GM18868 (cell line): ENCODE results near the gene SMPD3.

Experiments
- ATAC-seq: cut with Tn5 transposase; IDR thresholded peaks from one replicate; pipeline ENCODE4 v1.9.1; 2021; ENCODE audit warnings: mild to moderate bottlenecking, moderate library complexity; ENCODE audit not compliant: unreplicated experiment

SMPD3 gene

DNA sequence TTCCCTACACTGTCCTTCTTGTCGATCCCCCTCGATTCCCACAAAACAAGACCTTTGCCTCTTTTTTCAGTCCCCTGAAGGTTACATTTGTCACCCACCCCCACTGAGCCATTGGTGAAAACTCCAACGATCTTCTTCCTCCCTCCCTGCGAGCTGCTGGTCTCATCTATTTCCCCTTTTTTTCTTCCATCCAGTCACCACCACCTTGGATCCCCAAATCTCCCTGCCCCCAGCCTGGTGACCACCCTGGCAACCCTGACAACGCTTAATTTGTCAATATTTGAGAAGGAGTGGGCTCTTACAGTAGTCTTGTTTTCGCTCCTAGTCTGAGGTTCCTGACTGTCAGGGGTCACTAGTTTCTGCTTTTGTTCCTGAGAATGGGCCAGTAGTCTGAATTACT is 62.9 kb downstream of the SMPD3 start:
- no peak for ATAC-seq

DNA sequence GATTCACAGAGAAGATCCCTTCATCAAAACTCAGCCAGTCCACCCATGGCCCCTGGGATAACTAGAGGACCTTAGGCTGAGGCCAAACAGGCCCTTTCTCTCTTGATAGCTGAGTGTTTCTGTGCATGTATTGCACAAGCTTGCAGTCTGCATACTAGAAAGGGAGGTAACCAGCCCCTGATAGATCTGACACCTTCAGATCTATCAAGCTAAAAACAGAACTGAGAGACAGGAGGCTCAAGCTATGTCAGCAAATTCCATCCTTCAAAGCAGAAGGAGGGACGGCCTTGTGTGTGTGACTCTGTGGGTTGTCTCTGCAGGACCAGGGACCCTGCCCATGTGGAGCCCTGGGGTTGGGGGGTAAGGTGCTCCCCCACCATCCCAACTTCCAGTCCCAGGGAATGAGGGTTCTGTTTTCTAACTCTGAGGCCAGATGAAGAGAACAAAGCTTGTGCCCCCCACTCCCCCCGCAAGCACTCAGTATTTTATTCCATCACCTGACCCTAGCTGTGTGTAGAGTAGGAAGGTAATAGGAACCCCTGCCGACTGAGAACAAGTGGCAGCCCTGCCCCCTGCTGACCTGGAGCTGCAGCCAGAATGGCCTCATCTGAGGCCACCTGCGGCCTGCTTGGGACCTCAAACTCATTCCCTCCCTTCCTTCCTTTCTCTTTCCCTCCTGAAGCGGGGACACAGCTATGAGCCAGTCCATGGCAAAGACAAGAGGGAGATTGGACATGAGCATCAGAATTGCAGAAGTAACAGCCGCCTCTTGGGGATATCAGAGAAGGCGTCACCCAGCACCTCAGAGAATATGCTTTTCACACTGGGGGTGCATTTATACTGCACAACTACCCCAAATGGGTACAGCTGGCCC is 63.8 kb downstream of the SMPD3 start:
- no peak for ATAC-seq

DNA sequence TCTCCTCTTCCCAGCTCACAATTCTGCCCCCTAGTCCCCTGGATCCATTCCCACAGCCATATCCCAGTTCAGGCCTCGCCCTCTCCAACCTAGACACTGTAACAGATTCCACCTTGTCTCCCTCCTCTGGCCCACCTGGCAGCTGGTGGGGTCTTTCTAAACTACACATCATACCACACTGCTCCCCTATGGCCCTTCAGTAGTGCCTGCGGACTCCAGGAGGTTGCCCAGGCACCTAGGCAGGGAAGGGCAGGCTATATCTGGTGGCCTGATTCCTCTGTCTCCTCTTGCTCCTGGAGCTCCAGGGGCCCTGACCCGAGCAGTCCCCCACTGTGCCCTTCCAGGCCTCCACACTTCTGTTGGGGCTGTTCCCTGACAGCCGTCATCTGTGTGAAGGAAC is 64.5 kb downstream of the SMPD3 start:
- ATAC-seq = no peak

DNA sequence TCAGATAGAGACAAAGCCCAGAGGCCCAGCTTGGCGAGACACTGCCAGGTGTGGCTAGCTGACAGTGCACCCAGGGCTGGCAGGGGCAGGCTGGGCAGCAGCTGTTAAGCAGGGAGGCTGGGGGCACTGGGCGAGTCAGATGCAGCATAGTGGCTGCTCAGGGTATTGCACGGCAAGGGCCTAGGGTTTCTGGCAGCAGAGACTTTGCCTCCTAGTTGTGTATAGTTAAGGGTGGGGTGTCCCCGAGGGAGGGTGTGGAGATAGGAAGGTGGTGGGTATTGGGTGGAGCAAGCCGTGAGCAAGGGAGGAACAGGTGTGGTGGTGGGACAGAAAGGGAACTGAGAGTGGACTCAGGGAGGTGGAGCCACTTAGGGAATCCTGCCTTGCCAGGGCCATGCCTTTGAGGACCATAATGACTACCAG is 66.0 kb downstream of the SMPD3 start:
- peak; percentile 63 for ATAC-seq

DNA sequence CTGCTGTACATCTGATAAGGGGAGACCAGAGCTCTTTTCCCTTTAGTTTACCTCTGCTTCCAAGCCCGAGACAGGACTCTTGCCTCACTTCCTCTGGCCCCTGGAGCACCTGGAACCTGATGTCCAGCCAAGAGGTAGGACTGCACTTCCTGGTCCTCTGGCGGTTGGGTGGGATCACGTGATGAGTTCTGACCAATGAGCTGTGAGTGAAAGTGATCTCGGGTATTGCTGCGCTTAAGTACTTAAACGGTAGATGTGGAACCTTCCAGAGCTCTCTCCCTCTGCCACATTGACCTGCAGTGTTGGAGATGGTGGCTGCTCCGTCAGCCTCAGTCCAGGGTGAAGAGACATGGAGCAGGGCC is 67.0 kb downstream of the SMPD3 start:
- no peak for ATAC-seq

DNA sequence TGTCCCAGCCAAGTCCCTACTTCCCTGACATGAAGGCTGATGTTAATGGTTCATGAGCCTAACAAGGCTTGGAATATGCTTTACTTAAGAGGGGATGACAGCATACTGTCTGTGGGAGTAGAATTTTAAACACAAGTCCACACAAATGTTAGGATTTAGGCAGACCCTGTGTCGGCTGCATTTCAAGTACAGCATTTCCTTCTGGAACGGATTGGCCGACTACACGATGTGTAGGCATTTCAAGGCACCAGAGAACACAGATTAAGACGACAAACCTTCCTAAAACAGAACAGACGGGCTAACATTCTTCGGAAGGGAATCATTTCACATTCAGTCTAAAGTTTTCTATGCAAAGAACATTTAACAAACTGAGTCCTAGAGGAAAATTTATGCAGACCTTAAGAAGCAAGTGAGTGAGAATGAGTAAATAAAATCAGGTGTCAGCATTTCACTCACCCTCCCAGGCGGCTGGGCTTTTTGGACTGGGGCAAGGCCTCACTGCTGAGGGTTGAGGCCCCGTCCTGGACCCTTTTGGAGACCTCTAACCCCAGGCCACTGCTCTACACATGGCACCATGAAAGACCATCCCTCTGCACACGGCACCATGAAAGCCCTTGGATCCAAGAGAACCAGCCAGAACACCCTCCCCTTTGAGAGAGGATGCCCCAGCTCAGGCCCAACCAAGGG is 67.5 kb downstream of the SMPD3 start:
- ATAC-seq = no peak

DNA sequence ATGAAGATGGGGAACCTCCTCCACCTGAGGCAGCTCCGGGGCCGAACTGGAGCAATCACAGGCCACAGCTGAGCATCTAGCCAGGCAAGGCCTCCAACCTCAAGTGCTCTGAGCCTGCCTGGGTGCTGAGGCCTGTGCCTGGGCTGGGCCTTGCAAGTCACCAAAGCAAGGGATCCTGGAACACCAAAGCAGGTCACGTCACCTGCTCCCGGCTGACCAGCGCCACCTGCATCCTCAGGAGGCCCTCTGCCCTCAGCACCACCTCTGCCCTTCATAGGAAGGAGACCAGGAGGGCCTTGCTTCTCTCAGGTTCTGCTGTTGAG is 68.0 kb downstream of the SMPD3 start:
- no peak for ATAC-seq

DNA sequence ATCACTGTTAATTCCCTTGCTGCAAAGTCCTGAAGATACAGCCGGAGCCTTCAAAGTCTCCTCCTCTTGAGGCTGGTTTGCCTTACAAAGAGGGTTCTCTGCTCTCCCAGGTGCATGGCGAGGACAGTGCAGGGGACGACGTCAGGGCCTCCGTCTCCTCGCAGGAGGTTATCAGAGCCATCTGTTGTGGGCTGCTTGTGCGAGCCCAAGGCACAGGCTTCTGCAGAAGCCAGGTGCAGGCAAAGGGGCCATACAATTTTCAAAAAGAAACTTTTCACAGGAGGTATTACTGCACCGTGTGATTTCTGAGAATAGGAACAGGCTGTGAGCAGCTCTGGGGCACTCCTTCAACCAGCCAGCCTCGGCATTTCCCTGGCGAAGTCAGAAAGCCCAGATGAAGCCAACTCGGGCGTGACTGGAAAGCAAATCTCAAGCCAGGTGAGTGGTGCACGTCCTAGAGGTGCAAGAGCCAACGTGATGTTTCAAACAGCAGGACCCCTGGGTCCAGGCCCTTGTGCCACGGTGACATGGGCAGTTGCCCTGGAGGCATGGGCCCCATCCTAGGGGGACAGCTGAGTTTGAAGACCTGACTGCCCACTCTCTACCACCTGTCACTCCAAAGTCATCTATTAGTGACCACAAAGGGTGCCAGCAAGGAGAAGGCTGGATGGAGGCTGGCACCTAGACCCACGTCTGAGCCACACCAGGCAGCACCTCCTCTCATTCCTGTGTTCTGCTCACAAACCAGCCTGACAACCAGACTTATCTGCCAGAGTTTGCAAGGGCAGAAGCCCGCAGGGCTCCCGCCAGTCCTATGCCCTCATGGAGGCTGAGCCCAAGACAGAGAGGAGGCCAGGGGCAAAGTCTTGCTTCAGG is 68.6 kb downstream of the SMPD3 start:
- no peak for ATAC-seq

DNA sequence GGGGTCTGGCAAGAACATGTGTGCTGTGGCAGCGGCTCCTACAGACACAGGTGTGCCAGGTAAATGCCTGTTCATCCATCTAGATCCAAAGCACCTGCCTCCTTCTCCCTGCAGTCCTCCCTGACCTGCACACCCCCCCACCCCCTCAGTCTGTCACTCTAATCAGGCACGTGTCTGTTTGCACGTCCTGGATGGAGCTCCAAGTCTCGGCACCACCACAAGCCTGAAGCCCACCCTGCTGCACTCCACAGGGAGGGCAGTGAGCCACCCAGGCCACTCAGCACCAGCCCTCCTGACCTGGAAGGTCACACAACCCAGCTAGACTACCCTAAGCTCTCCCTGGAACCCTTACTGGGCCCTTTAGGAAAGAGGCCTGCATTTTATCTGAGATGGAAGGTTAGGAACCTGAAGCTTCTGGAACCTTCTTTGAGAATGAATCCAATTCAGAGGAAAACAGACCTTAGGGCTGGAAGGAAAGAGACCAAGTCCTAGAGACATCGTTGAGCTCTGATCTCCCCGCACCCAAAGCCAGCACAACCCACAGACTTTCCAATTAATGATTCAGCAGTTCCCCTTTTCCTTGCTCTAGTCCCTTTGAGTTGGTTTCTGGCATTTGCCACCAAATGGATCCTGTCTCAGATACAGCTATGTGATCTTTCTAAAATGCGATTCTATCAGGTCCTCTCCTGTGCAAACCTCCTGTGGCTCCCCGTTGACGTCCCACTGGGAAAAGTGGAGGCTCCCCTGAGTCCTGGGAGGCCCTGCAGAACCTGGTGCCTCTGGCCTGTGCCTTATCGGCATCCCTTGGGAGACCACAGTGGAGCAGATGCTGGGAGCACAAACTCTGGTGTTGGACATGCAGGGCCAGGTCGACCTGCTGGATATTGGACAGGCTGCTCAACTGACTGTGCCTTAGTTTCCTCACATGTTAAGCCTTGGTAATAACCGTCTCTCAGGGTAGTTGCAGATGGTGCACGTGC is 69.6 kb downstream of the SMPD3 start:
- no peak for ATAC-seq

DNA sequence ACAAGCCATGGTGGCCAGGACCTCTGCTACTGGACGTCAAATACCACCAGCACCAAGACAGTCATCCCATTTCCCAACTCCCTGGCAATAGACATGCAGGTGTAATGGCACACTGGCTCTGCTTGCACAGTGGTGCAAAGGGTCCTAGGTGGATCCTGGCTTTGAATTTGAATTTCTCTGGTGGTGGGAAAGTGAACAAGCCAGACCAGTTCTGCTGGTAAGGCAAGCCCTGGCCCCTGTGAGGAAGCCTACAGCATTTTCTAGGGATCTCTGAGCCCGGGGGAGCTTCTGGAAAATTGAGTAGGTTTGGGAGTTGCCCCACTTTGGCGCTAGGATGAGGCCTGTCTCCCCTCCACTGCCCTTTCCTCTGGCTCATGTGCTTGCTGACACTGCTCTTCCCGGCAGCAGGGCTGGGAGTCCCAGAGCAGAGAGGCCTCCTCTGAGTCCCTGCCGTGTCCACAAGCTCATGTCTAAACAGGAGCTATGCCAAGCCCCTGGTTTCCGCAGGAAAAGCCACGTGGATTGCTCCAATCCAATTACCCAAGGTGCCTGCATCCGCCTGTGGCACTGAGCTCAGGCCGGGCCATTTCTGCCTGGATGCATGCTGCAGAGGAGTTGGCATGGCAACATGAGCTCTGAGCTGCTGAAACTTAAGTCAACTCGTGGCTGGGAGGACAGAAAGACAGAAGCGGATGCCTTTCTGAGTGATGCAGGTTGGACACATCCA is 70.5 kb downstream of the SMPD3 start:
- no peak for ATAC-seq

DNA sequence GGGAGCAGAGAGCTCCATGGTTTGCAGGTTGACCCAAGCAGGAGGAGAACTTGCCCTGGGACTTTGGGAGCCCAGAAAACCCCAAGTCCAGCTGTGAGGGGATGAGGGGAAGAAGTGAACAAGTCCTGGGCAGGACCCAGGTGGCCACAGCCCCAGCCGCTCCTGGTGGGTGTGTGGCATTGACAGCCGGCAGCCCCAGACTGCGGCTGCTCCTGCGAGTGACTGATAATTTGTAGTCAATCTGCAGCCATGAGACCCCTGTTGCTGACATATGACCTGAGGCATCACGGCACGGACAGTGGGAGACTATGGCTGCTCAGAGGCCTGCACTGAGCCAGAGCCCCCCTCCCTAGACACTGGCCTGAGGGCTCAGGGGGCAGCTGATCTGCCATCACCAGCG is 71.1 kb downstream of the SMPD3 start:
- ATAC-seq = no peak

DNA sequence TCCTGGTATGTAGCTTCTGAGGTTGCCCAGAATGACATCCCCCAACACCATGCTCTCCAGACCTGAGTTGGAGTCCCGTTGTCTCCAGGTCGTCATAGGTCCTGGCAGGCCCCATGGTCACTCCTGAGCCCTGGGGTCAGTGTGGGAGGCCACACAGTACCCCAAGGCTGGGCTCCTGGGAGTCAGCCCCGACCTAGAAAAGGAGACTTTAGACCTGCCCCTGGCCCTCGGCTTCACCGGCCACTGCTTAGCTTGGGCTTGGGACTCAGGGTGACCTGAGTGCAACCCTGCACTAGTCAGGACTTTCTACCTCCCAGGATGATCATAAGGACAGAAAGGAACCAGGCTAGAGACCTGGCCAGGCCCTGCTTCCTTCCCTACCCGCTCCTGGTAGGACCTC is 71.7 kb downstream of the SMPD3 start:
- ATAC-seq = no peak

DNA sequence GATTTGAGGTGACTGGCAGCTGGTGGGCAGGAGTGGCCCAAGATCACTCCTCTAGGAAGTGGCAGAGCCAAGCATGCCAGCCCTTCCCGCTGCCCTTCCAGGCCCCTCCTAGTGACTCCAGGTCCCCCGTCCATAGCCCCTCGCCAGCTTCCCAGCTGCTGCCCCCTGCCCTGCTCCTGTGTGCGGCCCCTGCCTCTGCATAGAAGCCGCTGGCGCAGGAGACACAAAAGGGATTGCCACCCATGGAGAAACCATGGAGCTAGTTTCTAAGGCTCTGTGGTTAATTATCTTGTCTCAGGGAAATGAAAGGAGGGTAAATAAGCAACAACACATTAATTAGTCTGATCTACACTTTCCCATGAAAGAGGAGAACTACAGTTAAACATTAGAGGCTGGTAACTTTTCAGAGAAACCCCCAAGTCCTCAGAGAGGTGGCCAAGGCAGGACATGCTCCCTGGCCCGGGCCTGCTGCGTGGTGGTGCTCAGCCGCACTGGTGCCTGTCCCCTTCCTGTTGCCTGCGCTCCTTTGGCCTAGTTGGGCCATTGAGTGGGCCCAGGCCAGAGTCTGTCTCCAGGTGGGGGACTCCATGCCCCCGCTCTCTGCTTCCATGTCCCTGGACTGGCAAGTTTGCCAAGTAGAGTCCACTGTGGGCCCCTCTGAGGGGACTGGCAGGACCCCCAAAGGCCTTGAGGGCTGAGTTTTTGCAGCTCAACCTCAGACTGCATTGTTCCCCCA is 72.3 kb downstream of the SMPD3 start:
- no peak for ATAC-seq

DNA sequence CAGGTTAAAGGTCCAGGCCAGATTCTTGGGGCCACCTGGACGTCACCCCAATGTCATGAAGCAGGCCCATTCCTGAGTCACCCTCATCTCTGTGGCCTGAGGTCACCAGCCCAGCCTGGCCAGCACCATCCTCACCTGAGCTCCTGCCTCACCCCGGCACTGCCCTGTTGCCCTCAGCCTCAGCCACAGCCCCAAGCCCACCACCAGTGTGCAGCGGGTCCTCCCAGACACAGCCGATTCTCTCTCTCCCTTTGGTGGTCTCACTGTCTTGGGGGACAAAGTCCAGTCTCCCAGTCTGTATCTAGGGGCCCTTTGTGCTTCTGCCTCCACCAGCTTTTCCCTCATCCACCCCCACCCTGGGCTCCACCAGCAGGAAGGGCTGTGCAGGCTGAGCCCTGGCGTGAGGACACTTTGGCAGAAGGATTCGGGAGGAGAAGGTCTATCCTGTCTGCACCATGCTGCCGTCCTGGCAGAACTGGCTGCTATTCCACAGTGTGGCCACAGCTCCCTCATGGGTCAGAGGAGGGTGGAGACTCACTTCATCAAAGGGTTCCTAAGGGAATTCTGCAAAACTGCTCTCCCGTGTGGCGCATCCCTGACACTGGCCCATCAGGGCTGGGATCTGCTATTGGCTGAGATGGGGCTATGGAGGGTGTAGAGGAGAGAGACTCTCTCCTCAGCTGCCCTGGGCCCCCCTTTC is 73.2 kb downstream of the SMPD3 start:
- ATAC-seq = no peak

DNA sequence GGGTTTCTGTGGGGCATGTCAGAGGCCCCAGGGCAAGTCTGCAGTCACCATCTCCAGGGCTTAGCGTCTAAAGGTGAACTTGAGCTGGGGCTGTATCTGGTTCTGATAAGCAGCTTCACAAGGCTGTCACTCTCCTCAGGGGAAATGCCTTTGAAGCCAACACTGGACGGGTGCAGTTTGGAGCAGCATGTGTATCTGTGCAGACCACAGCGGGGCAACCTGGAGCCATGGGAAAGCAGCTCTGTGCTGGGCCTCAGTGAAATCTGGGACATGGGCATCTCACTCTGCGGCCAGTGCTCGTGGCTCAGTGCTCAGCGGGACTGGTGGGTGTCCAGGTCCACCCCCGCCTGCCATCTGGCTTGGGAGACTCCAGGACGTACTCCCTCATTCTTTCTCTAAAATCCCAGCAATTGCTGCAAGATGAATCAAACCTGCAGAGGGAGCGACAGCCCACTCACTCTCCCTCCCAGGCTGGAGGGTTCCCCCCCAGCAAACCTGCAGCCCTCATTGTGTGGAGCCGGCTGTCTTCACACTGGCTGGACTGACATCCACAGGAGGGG is 74.0 kb downstream of the SMPD3 start:
- no peak for ATAC-seq

DNA sequence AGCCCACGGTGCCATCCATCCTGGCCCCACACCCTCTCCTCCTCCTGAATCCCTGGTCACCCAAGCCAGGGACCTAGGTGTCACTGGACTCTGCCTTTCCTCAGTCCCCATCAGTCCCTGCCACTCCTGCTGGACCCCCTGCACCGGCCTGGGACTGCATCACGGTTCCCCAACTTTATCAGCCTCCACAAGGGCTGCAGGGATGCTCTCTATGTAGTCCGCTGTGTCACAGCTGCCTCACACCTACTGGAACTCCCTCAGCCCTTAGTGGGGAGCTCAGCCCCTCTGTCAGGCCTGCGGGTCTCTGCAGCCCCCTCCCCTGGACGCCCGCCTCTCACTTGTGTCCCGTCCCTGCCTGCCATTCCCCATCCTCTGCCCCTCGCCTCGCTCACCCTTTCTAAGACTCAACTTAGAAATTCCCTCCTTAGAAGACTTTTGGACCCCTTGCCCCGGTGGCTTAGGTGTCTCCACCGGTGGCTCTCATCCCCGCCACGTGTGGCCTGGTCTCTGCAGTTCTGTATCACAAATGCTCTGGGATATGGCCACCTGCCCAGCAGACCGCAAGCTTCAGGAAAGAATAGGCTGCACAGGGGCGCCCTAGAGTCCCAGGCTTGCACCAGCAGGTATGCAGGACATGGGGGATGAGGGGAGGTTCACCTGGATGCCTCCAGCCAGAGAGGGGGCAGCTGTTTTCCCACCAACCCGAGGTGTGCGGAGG is 74.6 kb downstream of the SMPD3 start:
- ATAC-seq = no peak

DNA sequence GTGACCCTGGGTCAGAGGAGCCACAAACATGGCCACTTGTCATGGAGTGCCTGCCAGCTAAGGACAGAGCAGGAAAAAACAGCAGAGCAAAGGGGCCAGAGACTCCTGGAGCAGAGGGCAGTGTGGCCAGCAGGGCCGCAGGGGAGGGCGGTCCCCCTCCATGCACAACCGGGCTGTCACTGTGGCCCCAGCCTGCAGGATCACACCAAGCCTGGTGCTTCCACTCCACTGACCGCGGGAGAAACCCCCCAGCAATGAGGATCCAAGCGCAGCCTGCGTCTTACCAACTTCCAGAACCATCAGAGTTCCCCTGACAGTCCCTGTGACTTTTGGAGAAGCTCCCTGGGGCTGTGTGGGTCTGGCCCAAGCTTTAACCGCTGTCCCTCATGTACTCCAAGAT is 75.5 kb downstream of the SMPD3 start:
- ATAC-seq = no peak

DNA sequence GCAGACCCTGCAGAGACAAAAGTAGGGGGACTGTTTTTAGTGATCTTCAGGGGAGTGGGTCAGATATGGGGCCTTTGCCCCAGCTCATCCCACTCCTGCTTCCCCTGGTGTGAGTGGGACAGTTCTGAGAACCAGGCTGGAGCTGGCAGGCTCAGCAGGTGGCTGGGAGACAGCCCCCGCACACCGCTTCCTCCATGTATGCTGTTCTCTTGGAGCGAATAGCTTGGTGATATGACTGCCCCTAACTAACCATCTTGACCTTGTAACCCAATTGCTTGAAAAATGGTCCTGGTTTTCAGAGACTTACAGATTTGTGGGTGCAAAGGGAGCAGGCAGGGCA is 76.0 kb downstream of the SMPD3 start:
- no peak for ATAC-seq
